ENCODE data around the gene CTSS.

DNA sequence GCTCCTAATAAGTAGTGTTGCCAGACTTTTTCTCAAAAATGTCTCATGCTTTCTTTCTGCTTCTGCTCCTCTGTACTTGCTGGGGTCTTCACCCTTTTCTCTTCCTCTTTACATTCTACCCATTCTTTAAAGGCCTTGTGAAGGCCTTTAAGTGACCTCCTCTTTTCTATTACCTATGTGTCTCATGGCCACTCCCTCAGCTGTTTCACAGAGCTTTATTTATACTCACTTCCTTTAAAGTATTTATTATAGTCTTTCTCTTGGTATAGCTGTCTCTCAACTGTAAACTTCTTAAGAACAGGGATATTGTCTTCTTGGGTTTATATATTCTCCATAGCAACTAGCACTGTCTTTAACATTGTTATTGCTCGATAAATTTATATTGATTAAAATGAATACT lies 69.4 kb downstream of the CTSS start:
- TF ChIP-seq, protein P1, sequence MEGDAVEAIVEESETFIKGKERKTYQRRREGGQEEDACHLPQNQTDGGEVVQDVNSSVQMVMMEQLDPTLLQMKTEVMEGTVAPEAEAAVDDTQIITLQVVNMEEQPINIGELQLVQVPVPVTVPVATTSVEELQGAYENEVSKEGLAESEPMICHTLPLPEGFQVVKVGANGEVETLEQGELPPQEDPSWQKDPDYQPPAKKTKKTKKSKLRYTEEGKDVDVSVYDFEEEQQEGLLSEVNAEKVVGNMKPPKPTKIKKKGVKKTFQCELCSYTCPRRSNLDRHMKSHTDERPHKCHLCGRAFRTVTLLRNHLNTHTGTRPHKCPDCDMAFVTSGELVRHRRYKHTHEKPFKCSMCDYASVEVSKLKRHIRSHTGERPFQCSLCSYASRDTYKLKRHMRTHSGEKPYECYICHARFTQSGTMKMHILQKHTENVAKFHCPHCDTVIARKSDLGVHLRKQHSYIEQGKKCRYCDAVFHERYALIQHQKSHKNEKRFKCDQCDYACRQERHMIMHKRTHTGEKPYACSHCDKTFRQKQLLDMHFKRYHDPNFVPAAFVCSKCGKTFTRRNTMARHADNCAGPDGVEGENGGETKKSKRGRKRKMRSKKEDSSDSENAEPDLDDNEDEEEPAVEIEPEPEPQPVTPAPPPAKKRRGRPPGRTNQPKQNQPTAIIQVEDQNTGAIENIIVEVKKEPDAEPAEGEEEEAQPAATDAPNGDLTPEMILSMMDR (IDR thresholded peaks at IDR 0.05; ENCODE audit: extremely low read depth in 1 of 2, insufficient read depth in 1 of 2, low read depth in 1 of 2, low read length in 2 of 2), result no peak
- TF ChIP-seq POLR2A (IDR thresholded peaks at IDR 0.05; ENCODE audit: low read depth, low read length) (no peak), POLR2AphosphoS5 (IDR thresholded peaks at IDR 0.05; ENCODE audit: insufficient read depth, low read depth, low read length) (no peak), EZH2 (IDR thresholded peaks at IDR 0.05; ENCODE audit: borderline replicate concordance, low read depth, low read length, severe bottlenecking) (no peak), JUN (IDR thresholded peaks at IDR 0.05; ENCODE audit: borderline replicate concordance, insufficient read depth, insufficient read length, low read depth) (no peak), MYC (IDR thresholded peaks at IDR 0.05; ENCODE audit: low read depth, low read length) (no peak), GATA2 (IDR thresholded peaks at IDR 0.05; ENCODE audit: insufficient read depth, insufficient read length, low read depth, low read length) (no peak)
- TF ChIP-seq, protein P2, sequence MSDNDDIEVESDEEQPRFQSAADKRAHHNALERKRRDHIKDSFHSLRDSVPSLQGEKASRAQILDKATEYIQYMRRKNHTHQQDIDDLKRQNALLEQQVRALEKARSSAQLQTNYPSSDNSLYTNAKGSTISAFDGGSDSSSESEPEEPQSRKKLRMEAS (IDR thresholded peaks at IDR 0.05; ENCODE audit: insufficient read depth, insufficient read length), result no peak

Data from endothelial cell of umbilical vein (primary cell).